ENCODE measurements around the gene STAMBP. TPM values are rescaled to one million over a fixed set of nuclear protein-coding genes. Genes with fewer than 3 reads are reported as not detected.
A peak's percentile ranks its signal among the peaks of the same experiment; 100 is the strongest.

The STAMBP gene
- total and polyA plus RNA-seq, 2 of the 4 experiments (the other 2 are of a cell fraction): 29.7 to 38.7 TPM

GRCh38 chr2:73893764-73894474 is 65.2 kb downstream of the STAMBP start:
- Histone ChIP-seq H2AK9ac (replicated peaks; ENCODE audit: low read depth, low read length, poor library complexity) (peak overlapping the region; percentile 98), H2AK5ac (ENCODE audit: low read depth, low read length) (peak overlapping the region; percentile 98), H3K27ac (ENCODE audit: insufficient read depth, low read length) (peak overlapping the region; percentile 97), H3K56ac (ENCODE audit: extremely low read depth, insufficient read depth, low read length) (peak overlapping the region; percentile 96), H3K79me1 (ENCODE audit: low read depth in 1 of 2, low read length in 2 of 2) (peaks cover 12 to 75% of the 10 kb centered on the region in 2 experiments; a peak in 3 of 4 replicates), H3K9ac (ENCODE audit: low read depth, low read length) (peak overlapping the region; percentile 95), H3K14ac (replicated peaks; ENCODE audit: low read depth, low read length) (peak overlapping the region; percentile 100), H3K4me2 (ENCODE audit: low read depth, low read length) (peak overlapping the region; percentile 73), H2BK5ac (ENCODE audit: low read depth, low read length, poor library complexity, severe bottlenecking) (peak overlapping the region; percentile 95), H3K4ac (ENCODE audit: low read depth, low read length) (peak overlapping the region; percentile 99), H4K5ac (ENCODE audit: low read depth, low read length) (peak overlapping the region; percentile 89), H2BK120ac (ENCODE audit: low read depth, low read length) (peak overlapping the region; percentile 98), H3K18ac (ENCODE audit: low read depth, low read length) (peak overlapping the region; percentile 68), H3K27me3 (ENCODE audit: control insufficient read depth, insufficient read depth, low read length) (no peaks in the 10 kb centered on the region), H4K91ac (ENCODE audit: insufficient read depth, low read depth, low read length) (peak overlapping the region; percentile 96), H4K8ac (ENCODE audit: low read depth in 2 of 2, low read length in 2 of 2) (peak overlapping the region; percentile 86 to 94), H2BK20ac (ENCODE audit: low read depth, low read length) (peak overlapping the region; percentile 82; the same call in 1 of the 2 replicates), H4K20me1 (ENCODE audit: insufficient read depth, low read length) (peaks cover 53% of the 10 kb centered on the region), H3K23ac (ENCODE audit: low read depth, low read length) (peak overlapping the region; percentile 95), H2BK15ac (ENCODE audit: low read depth, low read length) (peak overlapping the region; percentile 45; the same call in 2 of the 3 replicates), H2AFZ (replicated peaks; ENCODE audit: low read length, poor library complexity) (no peak overlapping the region), H3K4me3 (ENCODE audit: insufficient read depth, low read depth, low read length) (peak overlapping the region; percentile 77), H3K4me1 (ENCODE audit: control insufficient read depth, insufficient read depth, low read length) (peaks cover 37% of the 10 kb centered on the region), H3K9me1 (ENCODE audit: insufficient read depth, low read length) (peaks cover 48% of the 10 kb centered on the region), H3K36me3 (ENCODE audit: control insufficient read depth, insufficient read depth, low read length) (peaks cover 14% of the 10 kb centered on the region), H3K9me3 (ENCODE audit: control insufficient read depth, insufficient read depth, low read length) (no peaks in the 10 kb centered on the region)
- in situ Hi-C loops (cut with MboI; ENCODE audit: low sequenced_read_pairs): no loop called here
- CTCF ChIA-PET: no interaction called here
- POLR2A ChIA-PET (ENCODE audit: unreplicated experiment): interaction anchor here (0.5 to 1.1 kb wide), 2 partner anchors 24 to 288 kb away, joined by 3 to 4 read pairs; no protein-coding TSS in a partner anchor
- DNase-seq (no peak), ATAC-seq (ENCODE audit: low read depth) (no peak)
- WGBS, 2 experiments (ENCODE audit: extremely low coverage in 2 of 2, insufficient read length in 1 of 2): 40% methylated on average over 1 of the region's 9 CpGs; no CpG with 5 or more reads in 1 of the 2 experiments
- intact Hi-C loops (cut with micrococcal nuclease): loop anchor here (2.0 kb wide), 1 partner anchor 65 kb away; the partner anchor contains the start of gene STAMBP
- dilution Hi-C loops (cut with HindIII; ENCODE audit: low sequenced_read_pairs, unreplicated experiment): no loop called here
- no TSS peak for BruUV-seq (replicated peaks)
- TF ChIP-seq CHD1 (IDR thresholded peaks at IDR 0.05; ENCODE audit: low read depth, low read length) (no peak), NFE2L2 (IDR thresholded peaks at IDR 0.05; ENCODE audit: low read depth, low read length) (no peak), BHLHE40 (IDR thresholded peaks at IDR 0.05; ENCODE audit: low read depth, low read length) (no peak), RCOR1 (IDR thresholded peaks at IDR 0.05; ENCODE audit: insufficient replicate concordance, low read length) (no peak), SMC3 (IDR thresholded peaks at IDR 0.05; ENCODE audit: low read depth, low read length) (no peak), FOS (IDR thresholded peaks at IDR 0.05; ENCODE audit: low read depth, low read length) (no peak), RAD21 (IDR thresholded peaks at IDR 0.05; ENCODE audit: low read length) (no peak), RFX5 (IDR thresholded peaks at IDR 0.05; ENCODE audit: low read depth, low read length) (no peak), MAFK (IDR thresholded peaks at IDR 0.05; ENCODE audit: low read depth, low read length) (no peak), CTCF (conservative IDR thresholded peaks at IDR 0.05; ENCODE audit: low read depth, low read length) (no peak), POLR2A (IDR thresholded peaks at IDR 0.05; ENCODE audit: low read depth, low read length) (no peak), MXI1 (IDR thresholded peaks at IDR 0.05; ENCODE audit: borderline replicate concordance, low read depth, low read length) (no peak), CEBPB (IDR thresholded peaks at IDR 0.05; ENCODE audit: low read depth, low read length) (no peak)
- TF ChIP-seq, protein P1, sequence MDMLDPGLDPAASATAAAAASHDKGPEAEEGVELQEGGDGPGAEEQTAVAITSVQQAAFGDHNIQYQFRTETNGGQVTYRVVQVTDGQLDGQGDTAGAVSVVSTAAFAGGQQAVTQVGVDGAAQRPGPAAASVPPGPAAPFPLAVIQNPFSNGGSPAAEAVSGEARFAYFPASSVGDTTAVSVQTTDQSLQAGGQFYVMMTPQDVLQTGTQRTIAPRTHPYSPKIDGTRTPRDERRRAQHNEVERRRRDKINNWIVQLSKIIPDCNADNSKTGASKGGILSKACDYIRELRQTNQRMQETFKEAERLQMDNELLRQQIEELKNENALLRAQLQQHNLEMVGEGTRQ (IDR thresholded peaks at IDR 0.05; ENCODE audit: low read depth, low read length): no peak
- TF ChIP-seq, protein P2, sequence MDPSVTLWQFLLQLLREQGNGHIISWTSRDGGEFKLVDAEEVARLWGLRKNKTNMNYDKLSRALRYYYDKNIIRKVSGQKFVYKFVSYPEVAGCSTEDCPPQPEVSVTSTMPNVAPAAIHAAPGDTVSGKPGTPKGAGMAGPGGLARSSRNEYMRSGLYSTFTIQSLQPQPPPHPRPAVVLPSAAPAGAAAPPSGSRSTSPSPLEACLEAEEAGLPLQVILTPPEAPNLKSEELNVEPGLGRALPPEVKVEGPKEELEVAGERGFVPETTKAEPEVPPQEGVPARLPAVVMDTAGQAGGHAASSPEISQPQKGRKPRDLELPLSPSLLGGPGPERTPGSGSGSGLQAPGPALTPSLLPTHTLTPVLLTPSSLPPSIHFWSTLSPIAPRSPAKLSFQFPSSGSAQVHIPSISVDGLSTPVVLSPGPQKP (IDR thresholded peaks at IDR 0.05; ENCODE audit: borderline replicate concordance, low read depth, low read length): no peak

Measured in IMR-90 (cell line).